ENCODE measurements around the gene DIRAS1. TPM values are rescaled to one million over a fixed set of nuclear protein-coding genes. Genes with fewer than 3 reads are reported as not detected.

Gene DIRAS1
- total RNA-seq, 1 experiment from 2014 or later, result not detected

GRCh38 chr19:2755811-2756210 is 34.6 kb upstream of the DIRAS1 start:
- DNase-seq (ENCODE audit: low read depth), result no peak

- DNase-seq (ENCODE audit: low read depth), result no peak
These were observed 34.2 kb upstream of the DIRAS1 start for GRCh38 chr19:2755448-2755705.

GRCh38 chr19:2754659-2755447 is 33.7 kb upstream of the DIRAS1 start:
- no peak for DNase-seq (ENCODE audit: low read depth)

- no peak for DNase-seq (ENCODE audit: low read depth)
These were observed 30.3 kb upstream of the DIRAS1 start for GRCh38 chr19:2751438-2751830.

- no peak for DNase-seq (ENCODE audit: low read depth)
These were observed 29.8 kb upstream of the DIRAS1 start for GRCh38 chr19:2750808-2751437.

GRCh38 chr19:2747349-2747748 is 26.2 kb upstream of the DIRAS1 start:
- no peak for DNase-seq (ENCODE audit: low read depth)

GRCh38 chr19:2744113-2744512 is 22.9 kb upstream of the DIRAS1 start:
- no peak for DNase-seq (ENCODE audit: low read depth)

- no peak for DNase-seq (ENCODE audit: low read depth)
These were observed 21.9 kb upstream of the DIRAS1 start for GRCh38 chr19:2743099-2743498.

GRCh38 chr19:2740314-2740656 is 19.1 kb upstream of the DIRAS1 start:
- no peak for DNase-seq (ENCODE audit: low read depth)

GRCh38 chr19:2739602-2740313 is 18.6 kb upstream of the DIRAS1 start, which contains the start of gene SLC39A3:
SLC39A3 (minus strand) TSS chr19:2740017; CDS start chr19:2737257, 2,760 bp downstream.
- peak; percentile 95 for DNase-seq (ENCODE audit: low read depth)

- DNase-seq (ENCODE audit: low read depth), result no peak
These were observed 15.5 kb upstream of the DIRAS1 start for GRCh38 chr19:2736550-2737190.

GRCh38 chr19:2735374-2735773 is 14.2 kb upstream of the DIRAS1 start:
- no peak for DNase-seq (ENCODE audit: low read depth)

- no peak for DNase-seq (ENCODE audit: low read depth)
These were observed 13.6 kb upstream of the DIRAS1 start for GRCh38 chr19:2734589-2735288.

GRCh38 chr19:2733930-2734588 is 12.9 kb upstream of the DIRAS1 start:
- DNase-seq (ENCODE audit: low read depth), result no peak

- no peak for DNase-seq (ENCODE audit: low read depth)
These were observed 11.7 kb upstream of the DIRAS1 start for GRCh38 chr19:2732883-2733282.

GRCh38 chr19:2732157-2732725 is 11.1 kb upstream of the DIRAS1 start:
- DNase-seq (ENCODE audit: low read depth), result no peak

GRCh38 chr19:2731181-2731995 is 10.2 kb upstream of the DIRAS1 start:
- no peak for DNase-seq (ENCODE audit: low read depth)

- DNase-seq (ENCODE audit: low read depth), result no peak
These were observed 9.0 kb upstream of the DIRAS1 start for GRCh38 chr19:2729943-2730818.
